Spleen (tissue), 11 donors: Measurements from ENCODE around the gene OSBPL9. TPM values are rescaled to one million over a fixed set of nuclear protein-coding genes. Genes with fewer than 3 reads are reported as not detected.
A peak's percentile ranks its signal among the peaks of the same experiment; 100 is the strongest.

Source experiments
- DNase-seq: peaks from one replicate; pipeline ENCODE4 v3.0.0-alpha.2; 2020
- H3K27ac ChIP-seq, 8 donors: fragments of 200-600 bp; sonication (generic) in 7 of 8; 1 replicate in 4 of 8; 2 replicates in 4 of 8; pipeline versions ENCODE4 v1.5.0 to v1.8.0; 2016 to 2021; ENCODE audit warnings: inconsistent platforms in 4 of 8, mild to moderate bottlenecking in 4 of 8, moderate library complexity in 1 of 8
- H3K27me3 ChIP-seq, 7 donors: fragments of 200-600 bp; sonication (generic) in 6 of 7; replicated peaks in 1 of 7; 1 replicate in 4 of 7; 2 replicates in 3 of 7; pipeline versions ENCODE4 v1.5.0 to v1.8.0; 2016 to 2021; ENCODE audit warnings: inconsistent platforms in 3 of 7, mild to moderate bottlenecking in 1 of 7
- H3K36me3 ChIP-seq, 6 donors: fragments of 200-600 bp; sonication (generic) in 5 of 6; 1 replicate in 4 of 6; 2 replicates in 2 of 6; pipeline versions ENCODE4 v1.5.0 to v1.8.0; 2016 to 2021; ENCODE audit warnings: inconsistent platforms in 2 of 6
- H3K4me1 ChIP-seq, 6 donors: fragments of 200-600 bp; sonication (generic) in 5 of 6; 1 replicate in 3 of 6; 2 replicates in 3 of 6; pipeline versions ENCODE4 v1.5.0 to v1.8.0; 2016 to 2021; ENCODE audit warnings: inconsistent platforms in 3 of 6
- H3K4me3 ChIP-seq, 8 donors: fragments of 200-600 bp; sonication (generic) in 7 of 8; 1 replicate in 4 of 8; 2 replicates in 4 of 8; pipeline versions ENCODE4 v1.5.0 to v1.8.0; 2016 to 2021; ENCODE audit warnings: inconsistent platforms in 4 of 8, mild to moderate bottlenecking in 4 of 8, moderate library complexity in 2 of 8
- H3K9me3 ChIP-seq, 8 donors: fragments of 200-600 bp; sonication (generic) in 7 of 8; 1 replicate in 4 of 8; 2 replicates in 4 of 8; pipeline versions ENCODE4 v1.5.0 to v1.8.0; 2016 to 2021; ENCODE audit warnings: inconsistent platforms in 4 of 8
- POLR2A ChIP-seq, 3 donors: fragments of 450-650 bp; IDR thresholded peaks; one replicate each; pipeline ENCODE4 v1.5.1; 2017; ENCODE audit warnings: antibody characterized with exemption in 3 of 3, mild to moderate bottlenecking in 1 of 3
- POLR2AphosphoS5 ChIP-seq, 3 donors: sonication (generic); formaldehyde crosslinking; IDR thresholded peaks; one replicate each; pipeline ENCODE4 v1.5.1; 2017; ENCODE audit warnings: antibody characterized with exemption in 3 of 3
- WGBS, 5 donors: extraction: QIAGEN DNeasy Blood & Tissue Kit in 3 of 5; methylation state at CpG; one replicate each; pipeline versions ENCODE4 v1.1.5 to v1.1.7; 2013 to 2018; 5-methylcytosine and 5-hydroxymethylcytosine counted together
- intact Hi-C: fragments of 100-400 bp; cut with DNase I; formaldehyde crosslinking; loops from one replicate; pipeline ENCODE4 v1.15.0; 2023; ENCODE audit warnings: low total_unique reads
- polyA plus RNA-seq, 3 donors: library from polyadenylated mRNA; stranded (reverse); fragments of 200-250 nt; gene quantifications; one replicate each; pipeline ENCODE4 v1.2.1, GENCODE V29; 2013
- total RNA-seq, 7 donors: library from RNA; depleted of rRNA in 3 of 7; stranded (reverse); fragments of >200 nt in 3 of 7; fragmentation: NEBNext Ultra II Directional in 4 of 7; extraction: Animal tissue kit (Norgen Biotek cat#: 25700) in 4 of 7; gene quantifications; one replicate each; pipeline versions ENCODE4 v1.1.0 to v1.2.1, GENCODE V29; 2016 to 2021
- TF ChIP-seq, protein P1 (sequence below), 11 experiments: fragments of 200-600 bp in 7 of 11; fragments of 450-650 bp in 4 of 11; sonication (generic) in 4 of 11; IDR thresholded peaks in 8 of 11; conservative IDR thresholded peaks in 3 of 11; 1 replicate in 7 of 11; 2 replicates in 4 of 11; pipeline versions ENCODE4 v1.4.0 to v1.8.0; 2016 to 2021; ENCODE audit warnings: antibody characterized with exemption in 11 of 11, inconsistent platforms in 4 of 11, mild to moderate bottlenecking in 1 of 11
- donor health status: healthy with polysubstance abuse.
- donor health status: DM: no; HTN: no; CAD: no; lungs with moderate emphysema.
- donor health status: DM: no; HTN: no; CAD: no.
- donor health status: Bipolar disorder and iron deficiency.
- donor health status: healthy.
- donor health status: DM: no; HTN: no; CAD: no.
- donor health status: DM: yes; HTN: yes; CAD: no.

The OSBPL9 gene
- total and polyA plus RNA-seq, 10 donors: 34.6 to 97.4 (median 80.6) TPM

DNA sequence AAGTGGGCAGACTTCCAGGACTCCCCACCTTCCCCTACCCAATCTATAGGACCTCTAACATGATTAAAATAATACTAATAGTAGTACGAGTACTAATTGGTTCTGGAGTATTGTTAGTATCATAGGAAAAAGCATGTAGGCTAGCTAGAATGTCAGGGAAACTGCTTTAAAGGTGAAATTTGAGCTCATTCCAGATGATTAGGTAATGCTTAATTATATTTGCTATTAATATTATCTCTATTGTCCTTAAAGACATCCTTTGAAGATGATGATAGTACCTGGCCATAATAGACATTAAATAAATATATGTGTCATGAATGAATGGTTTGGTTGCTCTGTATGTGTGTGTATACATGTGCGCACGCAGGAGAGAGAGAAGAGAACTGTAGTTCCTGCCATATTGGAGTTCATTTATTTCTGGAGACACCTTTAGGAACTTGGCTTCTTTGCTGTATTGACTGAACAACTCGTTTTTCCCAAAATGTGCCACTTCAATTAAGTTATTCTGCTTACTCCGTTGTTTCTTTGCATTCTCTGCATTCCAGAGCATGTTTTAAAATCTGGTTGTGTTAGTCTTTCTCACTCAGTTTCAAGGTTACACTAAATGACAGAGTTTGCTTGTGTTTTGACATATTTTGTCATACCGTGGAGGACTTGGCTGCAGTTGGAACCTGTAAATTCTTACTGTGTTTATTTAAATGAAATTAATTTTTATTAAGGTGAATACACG lies 117.1 kb downstream of the OSBPL9 start:
- Histone ChIP-seq H3K27ac (no peak overlapping the region), H3K36me3 (no peaks in the 10 kb centered on the region), H3K4me1 (peaks cover under 1 to 76% (median 48%) of the 10 kb centered on the region in 6 donors), H3K27me3 (no peaks in the 10 kb centered on the region), H3K9me3 (no peaks in the 10 kb centered on the region), H3K4me3 (no peak overlapping the region)
- intact Hi-C loops: no loop called here
- no peak for DNase-seq
- TF ChIP-seq, protein P1, sequence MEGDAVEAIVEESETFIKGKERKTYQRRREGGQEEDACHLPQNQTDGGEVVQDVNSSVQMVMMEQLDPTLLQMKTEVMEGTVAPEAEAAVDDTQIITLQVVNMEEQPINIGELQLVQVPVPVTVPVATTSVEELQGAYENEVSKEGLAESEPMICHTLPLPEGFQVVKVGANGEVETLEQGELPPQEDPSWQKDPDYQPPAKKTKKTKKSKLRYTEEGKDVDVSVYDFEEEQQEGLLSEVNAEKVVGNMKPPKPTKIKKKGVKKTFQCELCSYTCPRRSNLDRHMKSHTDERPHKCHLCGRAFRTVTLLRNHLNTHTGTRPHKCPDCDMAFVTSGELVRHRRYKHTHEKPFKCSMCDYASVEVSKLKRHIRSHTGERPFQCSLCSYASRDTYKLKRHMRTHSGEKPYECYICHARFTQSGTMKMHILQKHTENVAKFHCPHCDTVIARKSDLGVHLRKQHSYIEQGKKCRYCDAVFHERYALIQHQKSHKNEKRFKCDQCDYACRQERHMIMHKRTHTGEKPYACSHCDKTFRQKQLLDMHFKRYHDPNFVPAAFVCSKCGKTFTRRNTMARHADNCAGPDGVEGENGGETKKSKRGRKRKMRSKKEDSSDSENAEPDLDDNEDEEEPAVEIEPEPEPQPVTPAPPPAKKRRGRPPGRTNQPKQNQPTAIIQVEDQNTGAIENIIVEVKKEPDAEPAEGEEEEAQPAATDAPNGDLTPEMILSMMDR (IDR thresholded peaks at IDR 0.05 in 8 of 11, conservative IDR thresholded peaks at IDR 0.05 in 3 of 11): no peak
- TF ChIP-seq POLR2AphosphoS5 (IDR thresholded peaks at IDR 0.05) (no peak), POLR2A (IDR thresholded peaks at IDR 0.05) (no peak)
- WGBS, 5 donors: 80 to 88% (median 82%) methylated on average over 7 of the region's 7 CpGs

DNA sequence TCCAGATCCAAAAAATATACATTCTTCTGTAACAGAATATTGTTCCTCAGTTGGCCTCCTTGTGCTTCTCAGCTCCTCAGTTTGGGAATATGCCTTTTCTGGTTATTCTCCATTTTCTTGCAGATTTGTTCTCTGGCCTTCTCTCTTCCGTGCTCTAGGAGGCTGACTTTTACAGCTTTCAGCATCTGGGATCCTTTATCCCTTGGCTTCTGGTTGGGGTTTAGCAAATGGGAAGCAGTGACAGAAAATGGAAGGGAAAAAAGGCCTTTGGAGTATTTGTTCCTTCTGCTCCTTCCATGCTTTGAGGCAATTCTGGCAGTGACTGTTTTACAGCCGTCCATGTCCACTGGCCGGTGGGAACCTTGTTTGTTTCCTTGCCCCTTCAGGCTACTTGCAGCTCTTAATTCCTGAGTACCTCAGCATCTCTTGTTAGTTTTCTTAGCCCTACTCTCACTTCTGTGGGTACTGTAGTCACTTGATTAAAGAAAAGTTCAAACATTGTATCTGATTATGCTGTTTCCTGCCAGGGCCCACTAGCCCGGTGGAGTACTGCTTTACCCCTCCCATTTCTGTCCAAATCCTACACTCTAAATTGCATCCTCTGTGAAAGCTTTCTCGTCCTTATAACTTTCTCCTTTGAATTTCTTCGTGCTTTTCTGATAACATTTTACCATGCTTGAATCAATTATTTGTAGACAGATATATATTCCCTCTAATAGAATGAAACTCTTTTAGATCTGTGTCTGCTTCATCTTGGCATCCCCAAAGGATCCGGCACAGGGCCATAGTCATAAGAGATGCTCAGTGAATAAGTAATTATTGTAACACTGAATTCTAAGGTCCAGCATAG lies 118.2 kb downstream of the OSBPL9 start:
- peak overlapping the region in 4 of 8 donors; percentile 1 to 36 (median 8) for H3K27ac ChIP-seq
- H3K27me3 ChIP-seq: no peaks in the 10 kb centered on the region
- H3K4me3 ChIP-seq: no peak overlapping the region
- intact Hi-C loops: no loop called here
- H3K9me3 ChIP-seq: no peaks in the 10 kb centered on the region
- DNase-seq: no peak
- H3K36me3 ChIP-seq: no peaks in the 10 kb centered on the region
- 66 to 74% (median 72%) methylated on average over 7 of the region's 7 CpGs for WGBS, 5 donors
- no peak for TF ChIP-seq POLR2AphosphoS5 (IDR thresholded peaks at IDR 0.05)
- no peak for TF ChIP-seq POLR2A (IDR thresholded peaks at IDR 0.05)
- TF ChIP-seq, protein P1 (IDR thresholded peaks at IDR 0.05 in 8 of 11, conservative IDR thresholded peaks at IDR 0.05 in 3 of 11): no peak
- peaks cover 0 to 69% (median 47%) of the 10 kb centered on the region in 6 donors for H3K4me1 ChIP-seq

DNA sequence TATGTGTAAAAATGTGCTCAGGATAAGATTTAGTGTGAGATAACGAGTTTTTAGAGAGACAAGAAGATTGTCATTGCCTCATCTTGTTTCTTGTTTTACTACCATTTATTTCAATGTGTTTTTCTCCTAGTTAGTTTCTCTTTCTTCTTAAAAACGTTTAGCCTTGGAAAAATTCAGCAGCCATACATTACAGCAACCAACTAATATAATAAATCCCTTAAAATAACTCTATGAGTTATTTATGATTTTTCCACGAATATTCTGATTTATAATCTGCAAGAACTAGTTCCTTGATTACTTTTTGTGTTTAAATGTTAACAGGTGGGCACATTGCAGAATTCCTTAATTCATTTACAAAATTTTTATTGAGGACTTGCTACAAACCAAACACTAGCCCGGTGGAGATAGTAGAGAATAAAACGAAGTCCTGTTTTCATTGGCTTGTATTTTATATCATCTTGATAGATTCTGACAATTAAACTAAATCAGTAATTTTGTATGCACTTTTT lies 118.9 kb downstream of the OSBPL9 start:
- peak overlapping the region in 2 of 8 donors; percentile 12 to 36 for H3K27ac ChIP-seq
- peaks cover 0 to 67% (median 45%) of the 10 kb centered on the region in 6 donors for H3K4me1 ChIP-seq
- DNase-seq: no peak

More for the DNA sequence above, 118.9 kb downstream of the OSBPL9 start:
- Histone ChIP-seq H3K4me3 (no peak overlapping the region), H3K36me3 (no peaks in the 10 kb centered on the region), H3K27me3 (no peaks in the 10 kb centered on the region), H3K9me3 (no peaks in the 10 kb centered on the region)
- intact Hi-C loops: no loop called here
- 66 to 75% (median 72%) methylated on average over 5 of the region's 5 CpGs for WGBS, 5 donors
- TF ChIP-seq, protein P1 (IDR thresholded peaks at IDR 0.05 in 8 of 11, conservative IDR thresholded peaks at IDR 0.05 in 3 of 11): no peak
- TF ChIP-seq POLR2AphosphoS5 (IDR thresholded peaks at IDR 0.05) (no peak), POLR2A (IDR thresholded peaks at IDR 0.05) (no peak)
